Epidermal melanocyte (primary cell): ENCODE results near the gene ATP5MK.
"Not testable (repeated sequence)": the region's sequence is repeated elsewhere in the genome, so short reads cannot be mapped to it uniquely, and the experiment has no call there.

Experiments used
- DNase-seq: peaks from one replicate; pipeline ENCODE4 v3.0.0; 2011; ENCODE audit warnings: low spot score; ENCODE audit not compliant: insufficient read length

ATP5MK gene

DNA sequence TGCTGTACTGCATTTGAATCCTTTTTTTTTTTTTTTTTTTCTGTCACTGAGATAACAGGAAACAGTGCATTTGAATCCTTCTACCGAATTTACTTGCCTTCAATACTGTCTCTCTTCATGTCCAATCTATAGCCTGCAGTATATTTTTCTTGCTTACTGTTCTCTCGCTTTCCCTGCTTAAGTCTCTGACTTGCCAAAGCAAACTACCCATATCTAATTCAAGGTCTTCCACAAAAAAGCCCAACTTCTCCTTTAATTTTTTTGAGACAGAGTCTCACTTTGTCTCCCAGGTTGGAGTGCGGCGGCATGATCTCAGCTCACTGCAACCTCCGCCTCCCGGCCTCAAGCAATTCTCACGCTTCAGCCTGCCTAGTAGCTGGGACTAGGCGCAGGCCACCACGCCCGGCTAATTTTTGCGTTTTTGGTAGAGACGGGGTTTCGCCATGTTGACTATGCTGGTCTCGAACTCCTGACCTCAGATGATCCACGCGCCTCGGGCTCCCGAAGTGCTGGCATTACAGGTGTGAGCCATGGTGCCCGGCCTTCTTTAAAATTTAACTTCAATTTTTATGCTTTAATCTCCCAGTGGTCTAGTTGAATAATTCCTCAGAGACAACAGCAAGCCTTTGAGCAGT lies 1.0 kb upstream of the ATP5MK start:
- DNase-seq = no peak

GRCh38 chr10:103396789-103397087 lies 463 bp upstream of the ATP5MK start:
- no peak for DNase-seq

GRCh38 chr10:103395754-103396066 lies 565 bp downstream of the ATP5MK start:
- no peak for DNase-seq

- DNase-seq = no peak
Observed at GRCh38 chr10:103394180-103394579, 2.1 kb downstream of the ATP5MK start.

DNA sequence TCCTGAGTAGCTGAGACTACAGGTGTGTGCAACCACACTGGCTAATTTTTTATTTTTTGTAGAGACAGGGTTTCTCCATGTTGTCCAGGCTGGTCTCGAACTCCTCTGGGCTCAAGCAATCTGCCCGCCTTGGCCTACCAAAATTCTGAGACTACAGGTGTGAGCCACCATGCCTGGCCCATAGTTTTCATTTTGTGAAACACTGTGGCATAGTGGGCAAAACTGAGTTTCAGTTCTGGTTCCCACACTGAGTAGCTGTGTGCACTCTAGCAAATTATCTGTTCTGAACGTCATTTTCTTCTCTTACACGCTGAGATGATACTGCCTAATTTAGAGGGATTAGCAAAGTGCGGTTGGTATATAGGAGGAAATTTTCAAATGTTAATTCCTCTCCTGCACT lies 13.5 kb downstream of the ATP5MK start:
- DNase-seq = no peak

GRCh38 chr10:103374263-103374662 lies 22.0 kb downstream of the ATP5MK start:
- DNase-seq = no peak

GRCh38 chr10:103373544-103373943 lies 22.7 kb downstream of the ATP5MK start:
- no peak for DNase-seq

- peak; percentile 81 for DNase-seq
Observed at GRCh38 chr10:103367782-103368518, 28.3 kb downstream of the ATP5MK start, which contains the start of gene TAF5. TAF5 (plus strand) TSS chr10:103367976; CDS start chr10:103367990, 14 bp downstream.

- DNase-seq = no peak
Observed at GRCh38 chr10:103367379-103367781, 28.9 kb downstream of the ATP5MK start.

GRCh38 chr10:103360791-103361190 lies 35.5 kb downstream of the ATP5MK start:
- DNase-seq = not testable (repeated sequence)

DNA sequence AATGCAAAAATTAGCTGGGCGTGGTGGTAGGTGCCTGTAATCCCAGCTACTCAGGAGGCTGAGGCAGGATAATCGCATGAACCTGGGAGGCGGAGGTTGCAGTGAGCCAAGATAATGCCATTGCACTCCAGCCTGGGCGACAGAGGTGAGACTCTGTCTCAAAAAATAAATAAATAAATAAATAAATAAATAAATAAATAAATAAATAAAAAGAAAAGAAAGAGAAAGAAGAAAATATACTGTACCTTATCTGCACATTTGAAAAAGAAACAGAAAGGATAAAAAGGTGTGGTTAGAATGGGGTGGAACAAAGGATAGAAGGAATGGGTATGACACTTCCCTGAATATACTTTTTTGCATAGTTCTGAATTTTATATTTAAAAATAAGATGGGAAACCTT lies 36.8 kb downstream of the ATP5MK start:
- DNase-seq = not testable (repeated sequence)

DNA sequence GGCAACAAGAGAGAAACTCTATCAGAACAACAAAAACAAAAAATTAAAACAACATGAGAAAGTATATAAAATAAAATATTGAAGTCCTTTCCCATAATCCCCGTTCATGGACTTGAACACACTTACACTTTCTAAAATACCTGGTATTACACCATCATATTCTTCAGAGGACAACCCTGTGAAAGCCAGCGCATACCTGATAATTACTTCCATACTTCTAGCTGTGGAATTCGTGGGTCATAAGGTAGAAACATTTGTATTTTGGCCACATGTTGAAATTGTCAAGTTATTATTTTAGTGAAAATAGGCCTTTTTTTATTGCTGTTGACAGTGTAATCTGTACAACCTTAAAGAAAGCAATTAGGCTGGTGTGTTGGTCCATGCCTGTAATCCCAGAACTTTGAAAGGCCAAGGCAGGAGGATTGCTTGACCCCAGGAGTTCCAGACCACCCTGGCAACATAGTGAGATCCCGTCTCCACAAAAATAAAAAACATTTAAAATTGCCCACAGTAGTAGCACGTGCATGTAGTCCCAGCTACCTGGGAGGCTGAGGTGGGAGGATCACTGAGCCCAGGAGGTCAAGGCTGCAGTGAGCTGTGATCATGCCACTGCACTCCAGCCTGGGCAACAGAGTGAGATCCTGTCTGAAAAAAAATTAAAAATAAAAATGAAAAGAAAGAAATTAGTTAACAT lies 40.2 kb downstream of the ATP5MK start:
- no peak for DNase-seq

- not testable (repeated sequence) for DNase-seq
Observed at GRCh38 chr10:103354567-103354966, 41.7 kb downstream of the ATP5MK start.

- DNase-seq = no peak
Observed at GRCh38 chr10:103353281-103353680, 43.0 kb downstream of the ATP5MK start.

DNA sequence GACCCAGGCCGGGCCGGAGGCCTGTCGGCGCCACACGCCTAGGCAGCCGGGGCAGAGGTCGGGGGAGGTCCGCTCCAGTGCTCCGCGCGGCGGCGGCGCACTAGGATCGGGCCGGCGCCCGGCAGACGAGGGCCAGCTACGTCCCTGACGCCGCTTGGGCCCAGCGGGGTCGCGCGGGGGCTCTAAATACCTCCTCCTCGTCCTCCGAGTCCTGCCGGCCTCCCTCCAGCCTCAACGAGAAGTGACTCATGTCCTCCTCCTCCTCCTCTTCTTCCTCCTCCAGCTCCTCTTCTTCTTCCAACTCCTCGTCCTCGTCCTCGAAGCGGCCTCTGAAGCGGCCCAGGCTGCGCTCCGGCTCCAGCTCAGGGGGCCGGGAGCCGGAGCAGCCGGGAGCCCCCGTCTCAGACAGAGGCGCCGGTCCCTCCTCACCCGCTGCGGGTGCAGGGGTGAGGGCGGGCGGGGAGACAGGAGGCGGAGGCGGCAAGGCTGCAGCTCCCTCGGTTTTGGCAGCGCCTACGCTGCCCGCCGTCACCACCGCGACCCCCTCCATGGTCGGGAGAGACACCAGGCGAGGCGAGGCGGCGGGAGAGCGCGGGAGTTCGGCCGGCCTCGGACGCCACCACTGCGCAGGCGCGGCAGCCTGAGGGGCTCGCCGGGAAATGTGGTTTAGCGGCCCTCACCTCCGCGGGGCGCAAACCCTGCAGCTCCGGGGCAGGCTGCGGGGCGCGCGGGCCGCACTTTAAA lies 45.6 kb downstream of the ATP5MK start, which contains the start of gene PCGF6:
Gene PCGF6 (minus strand): TSS at position 624 of the 744 bp plus-strand sequence. CDS start 74 bp downstream, at position 550.
- DNase-seq = peak; percentile 93

- DNase-seq = no peak
Observed at GRCh38 chr10:103350175-103350516, 46.1 kb downstream of the ATP5MK start.
